ENCODE measurements around the gene LIF. TPM values are rescaled to one million over a fixed set of nuclear protein-coding genes. Genes with fewer than 3 reads are reported as not detected.

Gene LIF
- total RNA-seq, 1 donor from 2014 or later = 2.3 TPM

DNA sequence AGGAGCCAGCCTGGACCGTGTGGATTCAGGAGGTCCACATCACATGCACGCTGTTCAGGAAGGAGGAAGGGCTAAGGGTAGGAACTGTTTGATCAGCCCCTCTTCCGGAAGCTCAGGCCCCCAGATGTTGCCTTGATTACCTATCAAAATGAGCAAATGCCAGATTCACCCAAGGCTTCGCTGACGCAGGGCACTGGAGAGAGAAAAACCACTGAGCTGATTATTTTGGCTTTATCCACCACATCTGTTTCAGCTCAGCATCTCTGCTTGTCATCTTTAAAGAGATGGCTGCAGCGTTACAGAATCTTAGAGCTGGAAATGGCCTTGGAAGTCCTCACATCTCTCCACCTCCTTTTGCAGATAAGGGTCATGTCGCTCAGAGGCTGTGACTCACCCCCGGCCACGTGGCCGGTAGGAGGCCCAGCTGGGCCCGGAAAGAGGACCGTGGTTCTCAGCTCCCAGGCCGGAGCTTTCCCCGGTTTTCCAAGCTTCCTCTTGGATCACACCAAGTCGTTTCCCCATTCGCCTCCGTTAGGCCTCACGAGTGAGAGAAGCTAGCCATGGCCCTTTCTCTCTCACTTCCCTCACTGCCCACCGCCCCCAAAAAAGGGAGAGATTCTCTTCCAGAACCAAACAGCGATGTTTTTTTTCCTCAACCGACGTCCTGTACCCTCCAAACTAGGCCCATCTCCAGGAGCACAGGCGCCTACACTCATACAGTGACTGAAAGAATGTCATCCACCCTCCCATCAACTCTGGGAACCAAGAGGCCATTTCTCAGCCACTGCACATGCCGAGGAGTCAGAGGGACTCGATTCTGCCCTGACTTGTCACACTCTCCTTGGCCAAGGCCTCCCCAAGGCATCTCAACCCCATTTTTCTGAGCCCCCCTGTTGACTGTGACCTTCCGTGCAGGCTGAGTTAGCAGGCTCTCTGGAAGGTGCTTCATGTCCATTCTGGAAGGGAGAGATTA lies 37.6 kb downstream of the LIF start:
- peaks cover 12% of the 10 kb centered on the region for H3K4me1 Mint-ChIP-seq (ENCODE audit: low read depth)
- no peak overlapping the region for H3K4me3 Mint-ChIP-seq (ENCODE audit: low read depth)
- no peaks in the 10 kb centered on the region for H3K9me3 Mint-ChIP-seq (ENCODE audit: low read depth)
- peaks cover 27% of the 10 kb centered on the region for H3K27me3 Mint-ChIP-seq
- no peaks in the 10 kb centered on the region for H3K36me3 Mint-ChIP-seq (ENCODE audit: insufficient read depth)
- TF ChIP-seq CTCF (IDR thresholded peaks at IDR 0.05; ENCODE audit: unreplicated experiment) = no peak
- peak overlapping the region; percentile 62 for H3K27ac Mint-ChIP-seq
- no peak for DNase-seq (ENCODE audit: low spot score, unreplicated experiment)

- no peak for DNase-seq (ENCODE audit: low spot score, unreplicated experiment)
- H3K4me1 Mint-ChIP-seq (ENCODE audit: low read depth) = peaks cover 25% of the 10 kb centered on the region
- H3K4me3 Mint-ChIP-seq (ENCODE audit: low read depth) = no peak overlapping the region
- H3K9me3 Mint-ChIP-seq (ENCODE audit: low read depth) = peaks cover 6% of the 10 kb centered on the region
- peaks cover 27% of the 10 kb centered on the region for H3K27me3 Mint-ChIP-seq
- H3K27ac Mint-ChIP-seq = peak overlapping the region; percentile 94
- no peaks in the 10 kb centered on the region for H3K36me3 Mint-ChIP-seq (ENCODE audit: insufficient read depth)
- TF ChIP-seq CTCF (IDR thresholded peaks at IDR 0.05; ENCODE audit: unreplicated experiment) = no peak
Observed at GRCh38 chr22:30206944-30207343, 39.6 kb downstream of the LIF start.

- no peak for DNase-seq (ENCODE audit: low spot score, unreplicated experiment)
- H3K4me1 Mint-ChIP-seq (ENCODE audit: low read depth) = peaks cover 20% of the 10 kb centered on the region
- peaks cover 23% of the 10 kb centered on the region for H3K27me3 Mint-ChIP-seq
- H3K4me3 Mint-ChIP-seq (ENCODE audit: low read depth) = no peak overlapping the region
- no peak overlapping the region for H3K27ac Mint-ChIP-seq
- TF ChIP-seq CTCF (IDR thresholded peaks at IDR 0.05; ENCODE audit: unreplicated experiment) = no peak
- no peaks in the 10 kb centered on the region for H3K36me3 Mint-ChIP-seq (ENCODE audit: insufficient read depth)
- peaks cover 8% of the 10 kb centered on the region for H3K9me3 Mint-ChIP-seq (ENCODE audit: low read depth)
Observed at GRCh38 chr22:30205281-30206115, 41.1 kb downstream of the LIF start.

DNA sequence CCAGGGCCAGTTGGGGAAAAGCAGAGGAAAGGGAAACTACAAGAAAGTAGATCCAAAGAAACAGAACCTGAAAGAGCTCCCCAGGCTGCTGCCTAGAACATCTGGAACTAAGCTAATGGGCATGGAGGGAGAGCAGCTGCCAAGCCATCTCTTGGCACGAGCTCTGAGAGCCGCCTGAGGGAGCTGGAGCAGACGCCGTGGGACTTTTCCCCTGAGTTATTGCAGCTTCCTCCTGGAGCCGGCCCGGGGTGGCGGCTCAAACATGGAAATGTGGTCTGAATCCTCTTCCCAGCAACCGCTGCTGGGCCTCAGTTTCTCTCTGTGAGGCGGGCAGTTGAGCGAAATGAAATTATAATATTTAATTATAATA lies 41.8 kb downstream of the LIF start:
- H3K9me3 Mint-ChIP-seq (ENCODE audit: low read depth) = peaks cover 8% of the 10 kb centered on the region

More for the DNA sequence above, 41.8 kb downstream of the LIF start:
- H3K36me3 Mint-ChIP-seq (ENCODE audit: insufficient read depth) = no peaks in the 10 kb centered on the region
- no peak overlapping the region for H3K27ac Mint-ChIP-seq
- no peak for DNase-seq (ENCODE audit: low spot score, unreplicated experiment)
- TF ChIP-seq CTCF (IDR thresholded peaks at IDR 0.05; ENCODE audit: unreplicated experiment) = no peak
- H3K4me3 Mint-ChIP-seq (ENCODE audit: low read depth) = no peak overlapping the region
- peaks cover 16% of the 10 kb centered on the region for H3K4me1 Mint-ChIP-seq (ENCODE audit: low read depth)
- H3K27me3 Mint-ChIP-seq = peaks cover 20% of the 10 kb centered on the region

All from progenitor cell of endocrine pancreas (in vitro differentiated cells).